HG03280 (cell line): ENCODE measurements around the gene VIPR2.

Experiments used
- ATAC-seq: cut with Tn5 transposase; IDR thresholded peaks from one replicate; pipeline ENCODE4 v1.9.1; 2021; ENCODE audit warnings: mild to moderate bottlenecking, moderate library complexity; ENCODE audit not compliant: unreplicated experiment

The VIPR2 gene

GRCh38 chr7:159121476-159121875 lies 23.2 kb downstream of the VIPR2 start:
- no peak for ATAC-seq

GRCh38 chr7:159121068-159121467 lies 23.6 kb downstream of the VIPR2 start:
- no peak for ATAC-seq

GRCh38 chr7:159120540-159120919 lies 24.1 kb downstream of the VIPR2 start:
- no peak for ATAC-seq

GRCh38 chr7:159119851-159120539 lies 24.7 kb downstream of the VIPR2 start:
- ATAC-seq = no peak

- ATAC-seq = no peak
Observed at GRCh38 chr7:159119026-159119741, 25.5 kb downstream of the VIPR2 start.

GRCh38 chr7:159118623-159119022 lies 26.0 kb downstream of the VIPR2 start:
- no peak for ATAC-seq

GRCh38 chr7:159118197-159118595 lies 26.5 kb downstream of the VIPR2 start:
- no peak for ATAC-seq

- ATAC-seq = no peak
Observed at GRCh38 chr7:159117366-159118196, 27.1 kb downstream of the VIPR2 start.

- ATAC-seq = no peak
Observed at GRCh38 chr7:159116581-159117339, 27.9 kb downstream of the VIPR2 start.

GRCh38 chr7:159115601-159116501 lies 28.8 kb downstream of the VIPR2 start:
- ATAC-seq = no peak

GRCh38 chr7:159114981-159115380 lies 29.7 kb downstream of the VIPR2 start:
- ATAC-seq = no peak

- no peak for ATAC-seq
Observed at GRCh38 chr7:159114096-159114495, 30.6 kb downstream of the VIPR2 start.

- ATAC-seq = no peak
Observed at GRCh38 chr7:159113056-159113455, 31.6 kb downstream of the VIPR2 start.

- no peak for ATAC-seq
Observed at GRCh38 chr7:159112136-159113011, 32.3 kb downstream of the VIPR2 start.

GRCh38 chr7:159109653-159110035 lies 35.0 kb downstream of the VIPR2 start:
- ATAC-seq = no peak

GRCh38 chr7:159108941-159109652 lies 35.6 kb downstream of the VIPR2 start:
- no peak for ATAC-seq

GRCh38 chr7:159108491-159108890 lies 36.2 kb downstream of the VIPR2 start:
- ATAC-seq = no peak

GRCh38 chr7:159107161-159107892 lies 37.3 kb downstream of the VIPR2 start:
- ATAC-seq = no peak
